GM06990 (cell line): Measurements from ENCODE around the gene CAMSAP1.

Experiments used
- DNase-seq: peaks from one replicate; pipeline ENCODE4 v3.0.0-alpha.2; 2011; ENCODE audit not compliant: insufficient read length; ENCODE audit errors: extremely low read depth
- H3K27me3 ChIP-seq: replicated peaks from 2 replicates; pipeline ENCODE4 v1.6.0; 2011; ENCODE audit warnings: low read length; ENCODE audit not compliant: control insufficient read depth, insufficient read depth
- H3K36me3 ChIP-seq: 2 replicates; pipeline ENCODE4 v1.5.1; 2011; ENCODE audit warnings: low read length; ENCODE audit not compliant: control insufficient read depth, insufficient read depth
- H3K4me3 ChIP-seq: replicated peaks from 2 replicates; pipeline ENCODE4 v1.5.1; 2011; ENCODE audit warnings: low read depth, mild to moderate bottlenecking, control low read depth, low read length
- TF ChIP-seq, protein P1 (sequence below): IDR thresholded peaks from 2 replicates; pipeline ENCODE4 v1.5.1; 2011; ENCODE audit warnings: low read length, control low read depth, mild to moderate bottlenecking, inconsistent platforms; ENCODE audit not compliant: insufficient read depth, poor library complexity, severe bottlenecking

CAMSAP1 gene

DNA sequence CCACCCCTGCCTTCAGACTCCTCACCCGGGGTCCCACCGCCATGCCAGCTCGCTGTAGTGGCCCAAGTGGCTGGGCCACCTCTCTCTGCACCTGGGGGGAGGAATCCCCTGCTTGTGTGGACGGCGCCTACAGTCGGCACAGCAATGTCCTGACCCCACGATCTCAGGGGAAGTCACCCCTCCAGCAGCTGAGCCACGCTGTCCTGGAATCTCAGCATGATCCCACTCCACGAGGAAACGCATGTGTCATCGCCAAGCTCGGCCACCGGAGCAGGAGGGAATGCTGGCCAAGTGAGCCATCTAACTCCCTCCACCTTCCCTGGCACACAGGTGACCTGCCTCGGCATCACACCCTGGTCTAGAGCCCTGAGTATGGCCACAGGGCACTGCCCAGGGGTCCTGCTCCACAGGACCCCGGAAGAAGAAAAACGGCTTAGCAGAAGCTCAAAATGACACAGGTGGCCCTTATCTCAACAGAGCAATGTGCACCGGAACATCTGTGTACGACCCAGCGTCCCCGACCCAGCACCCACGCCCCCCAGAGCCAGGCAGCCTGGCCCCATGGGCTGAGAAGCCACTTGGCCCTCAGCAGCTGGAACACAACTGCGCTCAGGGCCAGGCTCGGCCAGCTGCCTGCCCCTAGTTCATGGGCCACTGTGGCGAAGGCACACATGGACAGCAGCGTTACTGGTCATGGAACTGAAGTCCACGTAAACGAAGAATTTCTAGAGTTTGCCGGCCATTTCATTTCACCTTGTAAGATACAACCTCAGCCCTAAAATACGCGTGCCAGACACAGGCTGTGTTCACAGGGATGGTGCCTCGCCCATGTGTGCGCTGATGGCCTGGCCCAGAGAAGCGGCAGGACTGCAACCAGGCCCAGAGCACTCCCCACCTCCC, 23.4 kb upstream of the CAMSAP1 start:
- DNase-seq, result no peak
- Histone ChIP-seq H3K36me3 (peaks cover 8% of the 10 kb centered on the region), H3K27me3 (no peaks in the 10 kb centered on the region), H3K4me3 (no peak overlapping the region)
- TF ChIP-seq, protein P1, sequence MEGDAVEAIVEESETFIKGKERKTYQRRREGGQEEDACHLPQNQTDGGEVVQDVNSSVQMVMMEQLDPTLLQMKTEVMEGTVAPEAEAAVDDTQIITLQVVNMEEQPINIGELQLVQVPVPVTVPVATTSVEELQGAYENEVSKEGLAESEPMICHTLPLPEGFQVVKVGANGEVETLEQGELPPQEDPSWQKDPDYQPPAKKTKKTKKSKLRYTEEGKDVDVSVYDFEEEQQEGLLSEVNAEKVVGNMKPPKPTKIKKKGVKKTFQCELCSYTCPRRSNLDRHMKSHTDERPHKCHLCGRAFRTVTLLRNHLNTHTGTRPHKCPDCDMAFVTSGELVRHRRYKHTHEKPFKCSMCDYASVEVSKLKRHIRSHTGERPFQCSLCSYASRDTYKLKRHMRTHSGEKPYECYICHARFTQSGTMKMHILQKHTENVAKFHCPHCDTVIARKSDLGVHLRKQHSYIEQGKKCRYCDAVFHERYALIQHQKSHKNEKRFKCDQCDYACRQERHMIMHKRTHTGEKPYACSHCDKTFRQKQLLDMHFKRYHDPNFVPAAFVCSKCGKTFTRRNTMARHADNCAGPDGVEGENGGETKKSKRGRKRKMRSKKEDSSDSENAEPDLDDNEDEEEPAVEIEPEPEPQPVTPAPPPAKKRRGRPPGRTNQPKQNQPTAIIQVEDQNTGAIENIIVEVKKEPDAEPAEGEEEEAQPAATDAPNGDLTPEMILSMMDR, result no peak

DNA sequence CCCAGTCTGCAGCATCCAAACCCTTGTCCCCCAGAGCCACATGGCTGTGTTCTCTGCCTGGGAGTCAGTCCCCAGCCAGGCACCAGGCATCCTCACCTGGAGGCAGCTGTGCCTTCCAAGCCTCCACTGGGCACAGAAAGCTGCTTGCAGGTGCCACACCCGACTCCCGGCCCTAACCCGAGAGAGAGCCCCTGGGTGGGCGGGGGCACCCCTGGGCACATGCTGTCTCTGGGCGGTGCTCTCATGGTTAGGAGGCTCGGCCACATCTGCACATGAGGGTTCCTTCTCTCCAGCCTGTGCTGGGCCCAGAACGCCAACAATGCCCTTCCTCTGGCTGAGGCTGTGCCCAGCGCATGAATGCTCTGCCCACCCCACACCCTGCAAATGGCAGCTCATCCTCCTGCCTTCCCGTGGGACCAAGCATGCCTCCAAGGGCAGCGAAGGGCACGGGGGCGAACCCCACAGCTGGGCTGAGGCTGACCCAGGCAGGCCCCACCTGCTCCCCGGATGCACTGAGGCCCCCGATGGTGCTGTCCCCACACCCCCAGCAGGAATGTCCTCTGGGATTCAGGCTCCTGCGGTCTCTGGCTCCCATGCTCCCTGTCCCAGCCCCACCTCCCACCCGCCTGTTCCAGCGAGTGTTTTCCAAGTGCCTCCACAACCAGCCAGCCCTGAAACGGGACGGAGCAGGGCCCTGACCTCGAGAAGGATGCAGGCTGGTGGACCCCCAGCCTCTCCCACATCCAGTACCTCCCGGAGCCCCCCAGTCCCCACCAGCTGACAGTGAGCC, 22.5 kb upstream of the CAMSAP1 start:
- Histone ChIP-seq H3K36me3 (peaks cover 8% of the 10 kb centered on the region), H3K4me3 (no peak overlapping the region), H3K27me3 (no peaks in the 10 kb centered on the region)
- TF ChIP-seq, protein P1, result no peak
- no peak for DNase-seq

DNA sequence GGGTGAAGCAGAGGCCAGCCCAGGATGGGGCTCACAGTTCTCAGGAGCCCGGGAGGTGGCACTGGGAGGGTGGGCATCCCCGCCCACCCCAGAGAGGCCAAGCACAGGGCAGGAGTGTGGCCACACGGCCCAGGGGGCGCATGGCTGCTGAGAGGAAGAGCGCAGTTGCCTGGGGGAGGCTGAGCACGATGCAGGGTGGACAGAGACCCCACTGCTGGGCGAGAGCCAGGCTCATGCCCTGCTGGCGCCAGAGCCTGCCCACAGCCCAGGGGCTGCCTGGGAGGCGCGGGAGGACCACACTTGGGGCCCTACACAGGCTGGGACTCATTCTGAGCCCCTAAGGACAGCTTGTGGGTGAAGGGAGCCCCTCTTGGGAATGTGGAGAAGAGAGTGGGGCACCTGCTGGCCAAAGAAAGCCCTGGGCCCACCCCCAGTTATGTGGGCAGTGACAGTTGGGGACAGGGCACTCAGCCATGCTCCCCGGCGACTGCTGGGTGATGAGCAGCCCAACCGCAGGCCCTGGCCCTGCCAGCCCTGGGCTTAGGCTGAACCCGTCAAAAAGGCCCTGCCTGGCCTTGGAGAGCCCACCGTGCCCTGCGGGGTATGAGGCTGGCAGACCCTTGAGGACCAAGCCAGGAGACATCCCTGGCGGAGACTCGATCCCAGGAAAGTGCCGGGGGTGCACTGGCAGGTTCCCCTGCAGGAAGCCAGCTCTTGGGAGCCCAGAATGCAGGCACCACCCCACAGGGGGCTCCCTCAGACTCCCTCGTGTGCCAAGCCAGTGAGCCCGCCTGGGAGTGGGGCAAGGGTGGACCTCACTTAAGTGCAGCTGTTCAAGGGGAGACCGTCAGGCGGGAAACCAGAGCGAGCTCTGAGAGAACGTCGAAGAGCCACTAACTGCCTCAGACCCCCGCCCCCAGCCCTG, 21.6 kb upstream of the CAMSAP1 start:
- H3K27me3 ChIP-seq, result no peaks in the 10 kb centered on the region
- TF ChIP-seq, protein P1, result no peak
- no peak for DNase-seq
- peaks cover 8% of the 10 kb centered on the region for H3K36me3 ChIP-seq
- no peak overlapping the region for H3K4me3 ChIP-seq

DNA sequence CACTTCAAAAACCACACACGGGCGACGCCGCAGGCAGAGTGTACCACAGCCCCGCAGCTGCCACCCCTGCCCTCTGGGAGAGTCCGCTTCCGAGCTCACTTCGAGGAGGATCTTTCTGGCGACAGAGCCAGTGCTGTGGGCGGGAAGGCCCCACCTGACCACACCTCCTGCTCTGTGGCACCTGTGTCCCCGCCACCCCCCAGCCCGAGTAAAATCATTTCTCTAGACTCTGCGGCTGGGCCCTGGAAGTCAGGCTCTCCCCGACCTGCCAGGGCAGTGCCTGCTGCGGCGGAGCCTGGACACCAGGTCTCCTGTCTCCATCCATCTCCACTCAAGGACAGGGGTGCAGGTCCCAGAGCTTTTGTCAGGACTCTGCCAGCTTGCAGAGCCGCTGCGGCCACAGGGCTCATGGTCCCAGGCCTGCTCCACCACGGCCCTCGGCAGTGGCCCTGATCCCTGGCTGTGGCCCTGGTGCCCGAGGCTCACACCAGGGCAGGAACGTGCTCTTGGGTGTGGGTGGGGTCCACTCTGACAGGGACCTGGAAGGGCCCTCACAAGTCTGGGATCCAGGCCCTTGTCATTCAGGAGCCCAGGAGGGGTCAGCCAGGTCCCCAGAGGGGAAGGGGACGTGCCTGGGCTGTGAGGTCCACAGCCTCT, 20.9 kb upstream of the CAMSAP1 start:
- peaks cover 6% of the 10 kb centered on the region for H3K36me3 ChIP-seq
- TF ChIP-seq, protein P1, result no peak
- no peaks in the 10 kb centered on the region for H3K27me3 ChIP-seq
- H3K4me3 ChIP-seq, result no peak overlapping the region
- DNase-seq, result no peak
